NCI-H187 treated with DMSO at 0.1 percent for 48 hours (cell line): ENCODE results near the gene RPN2.
A peak's percentile ranks its signal among the peaks of the same experiment; 100 is the strongest.

ENCODE experiments used
- DNase-seq: peaks from one replicate; lab custom pipeline; 2025; lab: John Stamatoyannopoulos, UW

The RPN2 gene

GRCh38 chr20:37267667-37268313, 88.7 kb downstream of the RPN2 start:
- no peak for DNase-seq

- no peak for DNase-seq
These were observed 91.7 kb downstream of the RPN2 start for GRCh38 chr20:37270576-37271420.

DNA sequence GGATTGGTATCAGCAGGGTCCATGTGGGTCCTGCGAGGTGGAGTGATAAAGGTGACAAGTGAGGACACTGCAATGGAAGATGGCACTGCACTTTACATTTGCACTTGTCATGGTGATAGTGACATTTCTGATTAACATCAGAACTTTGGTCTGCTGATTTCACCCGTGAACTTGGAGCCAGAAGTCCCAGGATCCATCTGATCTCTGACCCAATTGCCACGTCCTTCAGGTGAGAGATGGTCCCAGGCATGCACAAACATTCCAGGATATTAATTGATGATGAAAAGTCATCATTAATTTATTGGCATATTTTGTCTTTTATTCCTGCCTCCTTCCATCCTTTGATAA, 92.3 kb downstream of the RPN2 start:
- no peak for DNase-seq

DNA sequence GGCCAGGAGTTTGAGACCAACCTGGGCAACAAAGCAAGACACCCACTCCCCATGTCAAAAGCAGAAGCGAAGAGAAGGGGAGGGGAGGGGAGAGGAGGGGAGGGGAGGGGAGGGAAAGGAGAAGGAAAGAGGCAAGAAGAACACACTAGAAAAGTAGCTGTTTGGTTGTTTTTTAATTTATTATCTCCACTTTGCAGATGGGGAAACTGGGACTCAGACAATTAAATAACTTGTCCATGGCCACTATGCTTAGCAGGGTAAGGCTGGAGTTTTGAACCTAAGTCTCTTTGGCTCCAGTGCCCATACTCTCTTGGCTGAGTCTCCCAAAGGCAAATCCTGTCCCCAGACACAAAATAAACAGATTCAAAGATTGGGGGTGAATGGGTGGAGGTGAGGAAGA, 94.9 kb downstream of the RPN2 start:
- no peak for DNase-seq

DNA sequence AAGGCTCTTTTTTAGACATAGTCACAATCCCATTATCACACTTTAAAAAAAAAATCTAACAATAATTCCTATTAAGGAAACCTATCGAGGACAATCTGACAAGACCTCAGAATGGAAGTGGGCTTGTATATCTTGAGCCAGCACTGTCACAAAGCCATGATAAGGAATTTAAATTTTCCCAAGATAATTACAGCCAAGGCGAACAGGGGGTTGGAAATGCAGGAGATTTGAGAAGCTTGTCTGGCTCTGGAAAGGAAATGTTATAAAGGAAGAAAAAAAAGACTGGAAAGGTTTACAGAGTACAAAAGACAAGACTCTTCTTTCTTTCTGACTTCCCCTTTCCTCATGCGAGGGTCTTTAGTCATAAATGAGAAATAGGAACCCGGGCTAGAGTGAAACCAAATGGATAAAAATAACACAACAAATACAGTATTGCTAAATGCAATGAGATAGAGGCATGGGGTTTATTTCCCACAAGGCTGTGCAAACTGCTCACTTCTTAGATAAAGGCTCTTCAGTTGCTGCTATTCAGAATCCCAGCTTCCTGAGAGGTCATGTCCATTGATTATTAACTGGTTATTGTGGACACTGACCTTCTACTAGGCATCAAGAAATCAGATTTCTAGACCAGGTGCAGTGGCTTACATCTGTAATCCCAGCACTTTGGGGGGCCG, 95.9 kb downstream of the RPN2 start:
- DNase-seq, result no peak

DNA sequence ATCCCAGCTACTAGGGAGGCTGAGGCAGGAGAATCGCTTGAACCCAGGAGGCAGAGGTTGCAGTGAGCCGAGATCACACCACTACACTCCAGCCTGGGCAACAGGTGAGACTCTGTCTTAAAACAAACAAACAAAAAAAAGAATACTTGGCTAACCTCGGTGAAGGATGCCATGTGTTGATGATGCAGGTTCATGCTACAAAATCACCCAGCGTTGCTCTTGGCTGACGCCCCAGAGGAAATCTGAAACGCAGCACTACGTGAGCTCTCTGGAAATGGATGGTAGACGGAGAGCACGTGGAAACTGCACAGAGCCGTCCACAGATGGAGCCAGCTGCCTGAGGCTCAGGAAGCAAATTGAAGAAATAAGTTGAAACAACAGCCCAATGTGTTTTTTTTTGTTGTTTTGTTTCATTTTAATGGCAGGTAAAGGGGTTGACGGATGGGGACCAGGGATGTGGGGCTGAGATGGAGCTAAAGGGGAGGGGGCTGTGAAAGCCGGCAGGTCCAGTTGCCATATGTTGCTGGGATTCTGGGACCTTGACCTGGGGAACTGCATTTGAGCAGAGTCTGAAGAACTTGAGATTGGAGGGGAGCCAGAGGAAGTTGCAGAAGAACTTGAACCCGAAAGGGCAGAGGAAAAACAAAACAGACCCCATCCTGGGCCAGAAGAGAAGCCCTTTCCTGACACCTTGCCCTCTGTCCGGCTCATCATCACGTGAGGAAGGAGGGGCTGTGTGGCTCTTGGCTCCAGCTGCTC, 97.5 kb downstream of the RPN2 start:
- DNase-seq, result peak; percentile 54

DNA sequence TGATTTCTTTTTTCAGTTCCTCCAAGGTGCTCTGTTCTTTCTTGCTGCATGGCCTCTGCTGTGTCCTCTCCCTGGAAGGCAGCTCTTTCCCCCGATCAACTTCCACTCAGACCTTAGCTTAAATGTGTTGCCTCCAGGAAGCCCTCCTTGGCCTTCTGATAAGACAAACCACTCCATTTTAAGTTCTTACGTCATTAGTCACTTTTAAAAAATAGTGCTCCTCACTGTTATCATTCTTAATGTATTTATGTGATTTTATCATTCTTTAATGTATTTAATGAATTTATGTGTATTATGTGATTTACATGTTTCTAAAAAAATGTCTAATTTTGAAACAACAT, 98.1 kb downstream of the RPN2 start:
- no peak for DNase-seq

DNA sequence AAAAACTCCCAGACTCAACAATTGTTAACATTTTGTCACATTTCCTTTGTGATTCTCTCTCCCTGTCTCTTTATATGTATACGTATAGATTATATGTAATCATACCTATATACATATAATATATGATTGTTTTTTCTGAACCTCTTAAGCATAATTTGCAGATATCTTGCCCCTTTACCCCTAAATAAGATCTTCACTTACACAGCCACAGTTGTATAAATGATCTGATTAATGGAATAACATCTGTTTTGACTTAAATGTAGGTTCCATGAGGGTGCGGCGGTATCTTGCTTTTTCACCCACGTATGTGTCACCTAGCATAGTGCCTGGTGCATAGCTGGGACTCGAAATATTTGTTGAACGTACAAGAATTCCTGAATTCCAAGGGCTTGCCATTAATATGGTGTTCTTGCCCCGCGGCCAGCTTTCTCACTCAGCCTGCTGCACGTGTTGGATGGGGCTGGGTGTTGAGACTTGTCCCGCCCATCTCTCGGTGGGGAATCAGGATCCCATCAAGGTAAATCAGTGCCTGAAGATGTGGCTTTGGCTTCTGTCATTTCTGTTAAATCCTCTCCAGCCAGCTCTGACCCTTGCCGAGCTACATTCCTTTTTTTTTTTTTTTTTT, 99.9 kb downstream of the RPN2 start:
- DNase-seq, result no peak

DNA sequence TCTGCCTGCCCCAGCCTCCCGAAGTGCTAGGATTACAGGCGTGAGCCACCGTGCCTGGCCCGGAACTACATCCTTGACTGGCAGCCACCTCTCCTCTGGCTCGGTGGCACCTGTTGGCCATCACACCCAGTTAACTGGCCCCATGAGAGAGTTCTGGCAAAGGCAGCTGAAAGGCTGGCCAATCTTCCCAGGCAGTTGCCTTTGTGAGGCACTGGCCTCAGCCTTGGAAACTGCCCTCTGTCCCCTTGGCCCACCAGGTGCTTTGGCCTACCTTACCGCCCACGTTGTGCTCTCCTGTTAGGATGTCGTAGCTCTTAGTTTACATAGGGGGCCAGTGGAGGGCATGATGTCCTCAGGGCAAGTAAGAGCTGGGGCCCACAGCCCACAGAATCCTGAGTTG, 100.7 kb downstream of the RPN2 start:
- no peak for DNase-seq

- DNase-seq, result no peak
These were observed 101.3 kb downstream of the RPN2 start for GRCh38 chr20:37280403-37280802.

DNA sequence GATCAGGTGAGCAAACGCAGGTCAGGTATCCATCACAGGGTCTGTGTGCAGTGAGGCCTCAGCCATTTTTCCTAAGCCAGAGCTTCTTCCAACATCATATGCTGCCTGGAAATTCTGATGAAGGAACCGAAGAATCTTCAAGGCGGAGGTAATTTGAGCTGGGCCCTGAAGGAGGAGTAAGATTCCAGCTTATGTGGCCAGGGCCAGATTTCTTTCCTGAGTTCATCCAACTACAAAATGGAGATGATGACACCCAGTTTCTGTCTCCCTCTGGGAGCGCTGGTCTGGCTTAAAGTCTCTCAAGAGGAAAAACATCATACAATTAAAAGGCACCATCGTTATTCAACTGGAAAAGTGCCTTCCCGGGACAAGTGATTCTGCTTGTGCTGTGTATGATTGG, 103.4 kb downstream of the RPN2 start:
- no peak for DNase-seq

DNA sequence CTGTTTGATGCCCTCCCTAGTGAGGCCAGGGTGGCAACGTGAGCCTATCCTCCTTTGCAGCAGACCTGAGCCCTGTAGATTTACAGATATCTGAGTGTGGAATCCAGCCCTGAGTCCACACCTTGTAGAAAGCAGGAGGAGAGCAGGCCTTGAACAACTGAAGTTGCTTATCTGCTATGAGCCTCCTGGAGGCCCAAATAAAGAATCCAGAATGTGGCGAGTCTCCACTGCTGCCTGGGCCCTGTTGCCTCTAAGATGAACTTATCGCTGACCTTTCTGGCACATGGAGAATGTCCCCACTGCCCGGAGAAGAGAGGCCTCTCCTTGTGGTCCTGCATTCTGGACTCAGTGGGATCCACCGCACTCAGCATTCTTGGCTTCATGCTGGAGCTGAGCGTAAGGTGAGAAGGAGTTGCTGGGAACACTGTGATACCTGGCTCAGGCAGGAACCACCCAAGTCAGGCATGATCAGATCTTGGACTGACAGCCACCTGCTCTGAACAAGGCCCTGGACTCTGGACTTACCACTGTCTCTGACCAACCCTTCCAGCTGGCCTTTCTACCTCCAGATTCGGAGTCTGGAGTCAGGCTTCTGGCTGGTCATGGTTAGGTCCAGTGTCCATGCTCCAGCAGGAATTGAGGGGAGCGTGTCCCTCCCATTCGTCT, 104.5 kb downstream of the RPN2 start:
- DNase-seq, result no peak

- DNase-seq, result no peak
These were observed 105.6 kb downstream of the RPN2 start for GRCh38 chr20:37284691-37285161.

DNA sequence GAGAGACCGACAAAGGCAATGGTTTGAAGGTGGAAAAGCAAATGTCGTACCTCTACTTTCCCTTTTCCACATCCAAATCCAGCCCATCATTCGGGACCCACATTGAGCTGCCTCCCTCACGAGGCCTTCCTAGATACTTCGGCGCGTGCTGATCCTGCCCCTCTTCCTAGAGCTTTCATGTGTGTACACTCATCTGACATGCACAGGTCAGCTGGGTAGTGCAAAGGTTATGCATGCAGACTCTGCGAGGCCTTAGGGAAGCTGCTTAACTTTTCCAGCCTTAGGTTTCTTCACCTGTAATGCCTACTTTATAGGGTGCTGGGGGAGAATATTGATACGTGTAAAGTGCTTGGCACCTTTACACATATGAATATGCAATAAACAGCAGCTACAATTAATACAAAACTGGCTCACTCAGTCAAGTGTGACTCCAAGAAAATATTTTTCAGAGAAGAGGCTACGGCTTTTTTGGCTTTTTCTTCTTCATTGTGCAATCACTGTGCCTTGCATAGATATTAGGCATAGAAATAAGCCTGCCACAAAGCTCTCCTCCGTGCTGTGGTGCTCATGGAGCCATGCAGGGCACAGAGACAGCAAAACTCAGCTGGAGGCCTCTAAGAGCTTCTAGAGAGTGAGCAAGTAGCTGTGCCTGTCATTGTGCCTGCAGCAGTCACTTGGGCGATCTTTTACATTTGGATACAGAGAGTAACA, 106.7 kb downstream of the RPN2 start:
- DNase-seq, result no peak

- no peak for DNase-seq
These were observed 109.0 kb downstream of the RPN2 start for GRCh38 chr20:37288091-37288490.

GRCh38 chr20:37290158-37290810, 111.2 kb downstream of the RPN2 start:
- DNase-seq, result no peak
